ENCODE measurements around the gene ZNF773. TPM values are rescaled to one million over a fixed set of nuclear protein-coding genes. Genes with fewer than 3 reads are reported as not detected.
"Not testable (repeated sequence)": the region's sequence is repeated elsewhere in the genome, so short reads cannot be mapped to it uniquely, and the experiment has no call there.

Gene ZNF773
- 3.2 TPM for polyA plus RNA-seq (2012; ENCODE audit: low read depth, missing spikeins)

DNA sequence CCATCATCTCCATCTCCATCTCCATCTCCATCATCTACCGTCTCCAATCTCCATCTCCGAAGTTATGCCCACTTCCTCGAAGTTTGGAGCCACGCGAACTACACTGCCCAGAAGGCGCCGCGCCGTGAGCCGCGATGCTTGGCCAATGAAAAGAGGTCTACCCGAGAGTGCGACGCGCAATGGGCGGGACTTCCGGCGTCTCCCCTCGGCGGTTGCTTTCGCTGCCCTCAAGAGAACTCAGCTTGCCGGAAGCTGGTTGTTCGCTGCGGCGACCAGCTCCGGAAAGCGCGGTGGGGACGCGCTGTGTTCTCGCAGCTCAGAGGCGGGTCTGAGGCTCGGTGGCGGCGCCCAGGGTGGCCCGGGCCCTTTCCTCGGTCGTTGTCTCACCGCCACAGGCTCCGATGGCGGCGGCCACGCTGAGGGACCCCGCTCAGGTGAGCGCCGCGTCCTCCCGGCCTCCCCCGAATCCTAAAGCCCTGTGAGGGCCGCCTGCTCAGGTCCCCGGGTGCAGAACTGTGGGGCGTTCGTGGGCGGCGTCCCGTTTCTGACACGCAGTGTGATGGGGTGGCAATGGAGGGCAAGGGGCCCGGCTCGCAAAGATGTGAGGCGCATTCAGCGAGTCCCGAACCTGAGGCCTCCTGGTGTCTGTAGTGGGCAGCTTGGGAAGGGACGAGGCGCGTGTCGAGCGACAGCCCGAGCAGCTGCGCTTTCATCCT lies at the start of gene ZNF773:
TSS of gene ZNF773 (plus strand) at position 259 of the 716 bp plus-strand sequence. CDS start at position 402, 143 bp downstream.
- FAIRE-seq (peak; percentile 97), DNase-seq (ENCODE audit: insufficient read length, low spot score) (peak; percentile 86)
- TF ChIP-seq POU2F2 (IDR thresholded peaks at IDR 0.05; ENCODE audit: low read depth, low read length): peak; percentile 71; the same call in 1 of the 2 replicates
- TF ChIP-seq TAF1 (IDR thresholded peaks at IDR 0.05; ENCODE audit: low read depth, low read length): peak; percentile 75
- TF ChIP-seq SPI1 (IDR thresholded peaks at IDR 0.05; ENCODE audit: low read depth, low read length): peak; percentile 39; the same call in 1 of the 2 replicates
- peak; percentile 85 for TF ChIP-seq POLR2AphosphoS5 (IDR thresholded peaks at IDR 0.05; ENCODE audit: low read depth, low read length)
- TF ChIP-seq POLR2A (IDR thresholded peaks at IDR 0.05; ENCODE audit: low read depth, low read length): peak; percentile 92

DNA sequence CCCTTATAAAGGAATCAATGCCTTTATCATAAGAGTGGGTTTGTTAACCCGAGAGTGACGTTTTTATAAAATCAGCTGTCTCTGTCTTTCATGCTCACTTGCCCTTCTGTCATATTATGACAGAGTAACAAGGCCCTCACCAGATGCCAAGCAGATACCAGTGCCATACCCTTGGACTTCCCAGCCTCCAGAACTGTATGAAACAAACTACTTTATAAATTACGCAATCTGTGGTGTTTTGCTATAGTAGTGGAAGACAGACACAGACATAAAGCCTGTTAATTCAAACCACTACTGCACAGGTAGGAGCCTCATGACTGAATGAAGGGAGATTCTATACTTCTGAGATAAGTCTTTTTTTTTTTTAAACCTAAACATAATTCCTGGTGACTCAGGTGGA lies 47.4 kb upstream of the ZNF773 start:
- TF ChIP-seq PAX5 (IDR thresholded peaks at IDR 0.05; ENCODE audit: insufficient read depth, low read length, severe bottlenecking): no peak
- TF ChIP-seq SPI1 (IDR thresholded peaks at IDR 0.05; ENCODE audit: low read depth, low read length): no peak
- TF ChIP-seq POU2F2 (IDR thresholded peaks at IDR 0.05; ENCODE audit: low read depth, low read length): no peak
- no peak for TF ChIP-seq POLR2AphosphoS5 (IDR thresholded peaks at IDR 0.05; ENCODE audit: low read depth, low read length)
- no peak for TF ChIP-seq POLR2A (IDR thresholded peaks at IDR 0.05; ENCODE audit: low read depth, low read length)
- TF ChIP-seq TAF1 (IDR thresholded peaks at IDR 0.05; ENCODE audit: low read depth, low read length): no peak
- DNase-seq (ENCODE audit: insufficient read length, low spot score) (no peak), FAIRE-seq (no peak)

GRCh38 chr19:57465680-57466381 lies 33.9 kb upstream of the ZNF773 start:
- no peak for DNase-seq (ENCODE audit: insufficient read length, low spot score)
- FAIRE-seq: peak; percentile 41

DNA sequence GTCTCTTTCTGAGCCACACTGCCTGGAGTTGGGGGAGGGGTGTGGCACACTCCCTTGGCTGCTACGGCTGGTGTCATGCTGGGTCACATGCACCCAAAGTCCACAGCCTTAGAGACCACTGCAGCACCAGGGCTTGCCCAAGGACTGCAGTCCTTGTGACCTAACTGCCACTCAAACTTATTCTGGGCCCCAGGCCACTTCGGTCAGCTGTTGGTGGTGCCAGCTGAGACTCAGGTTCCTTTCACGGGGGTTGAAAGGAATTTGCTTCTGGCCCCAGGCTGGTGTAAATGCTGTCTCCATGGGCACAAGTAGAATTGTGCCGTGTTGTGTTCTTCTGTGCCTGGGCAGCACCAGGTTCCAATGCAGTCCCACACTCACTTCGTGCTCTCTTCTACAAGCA lies 33.2 kb upstream of the ZNF773 start:
- DNase-seq (ENCODE audit: insufficient read length, low spot score) (no peak), FAIRE-seq (no peak)
- no peak for TF ChIP-seq PAX5 (IDR thresholded peaks at IDR 0.05; ENCODE audit: insufficient read depth, low read length, severe bottlenecking)
- no peak for TF ChIP-seq POLR2AphosphoS5 (IDR thresholded peaks at IDR 0.05; ENCODE audit: low read depth, low read length)
- no peak for TF ChIP-seq SPI1 (IDR thresholded peaks at IDR 0.05; ENCODE audit: low read depth, low read length)
- TF ChIP-seq POU2F2 (IDR thresholded peaks at IDR 0.05; ENCODE audit: low read depth, low read length): no peak
- TF ChIP-seq POLR2A (IDR thresholded peaks at IDR 0.05; ENCODE audit: low read depth, low read length): no peak
- no peak for TF ChIP-seq TAF1 (IDR thresholded peaks at IDR 0.05; ENCODE audit: low read depth, low read length)

More at GRCh38 chr19:57465680-57466381, 33.9 kb upstream of the ZNF773 start:
- TF ChIP-seq POU2F2 (IDR thresholded peaks at IDR 0.05; ENCODE audit: low read depth, low read length) (no peak), PAX5 (IDR thresholded peaks at IDR 0.05; ENCODE audit: insufficient read depth, low read length, severe bottlenecking) (no peak), TAF1 (IDR thresholded peaks at IDR 0.05; ENCODE audit: low read depth, low read length) (no peak), POLR2AphosphoS5 (IDR thresholded peaks at IDR 0.05; ENCODE audit: low read depth, low read length) (no peak), POLR2A (IDR thresholded peaks at IDR 0.05; ENCODE audit: low read depth, low read length) (no peak), SPI1 (IDR thresholded peaks at IDR 0.05; ENCODE audit: low read depth, low read length) (no peak)

DNA sequence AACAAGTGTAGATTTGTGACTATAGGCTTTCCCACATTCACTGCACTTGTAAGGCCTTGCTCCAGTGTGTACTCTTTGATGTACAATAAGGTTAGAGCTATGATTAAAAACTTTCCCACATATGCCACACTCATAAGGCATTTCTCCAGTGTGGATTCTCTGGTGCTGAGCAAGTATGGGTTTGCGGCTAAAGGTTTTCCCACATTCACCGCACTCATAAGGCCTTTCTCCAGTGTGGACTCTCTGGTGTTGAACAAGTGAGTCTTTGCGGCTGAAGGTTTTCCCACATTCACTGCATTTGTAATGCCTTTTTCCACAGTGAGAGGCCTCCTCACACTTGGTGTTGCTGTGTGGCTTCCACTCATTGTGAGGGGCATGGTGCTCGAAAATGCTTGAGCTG lies 26.1 kb upstream of the ZNF773 start:
- TF ChIP-seq POLR2AphosphoS5 (IDR thresholded peaks at IDR 0.05; ENCODE audit: low read depth, low read length) (no peak), TAF1 (IDR thresholded peaks at IDR 0.05; ENCODE audit: low read depth, low read length) (no peak), PAX5 (IDR thresholded peaks at IDR 0.05; ENCODE audit: insufficient read depth, low read length, severe bottlenecking) (no peak), SPI1 (IDR thresholded peaks at IDR 0.05; ENCODE audit: low read depth, low read length) (no peak), POLR2A (IDR thresholded peaks at IDR 0.05; ENCODE audit: low read depth, low read length) (no peak), POU2F2 (IDR thresholded peaks at IDR 0.05; ENCODE audit: low read depth, low read length) (no peak)
- FAIRE-seq: no peak
- no peak for DNase-seq (ENCODE audit: insufficient read length, low spot score)

DNA sequence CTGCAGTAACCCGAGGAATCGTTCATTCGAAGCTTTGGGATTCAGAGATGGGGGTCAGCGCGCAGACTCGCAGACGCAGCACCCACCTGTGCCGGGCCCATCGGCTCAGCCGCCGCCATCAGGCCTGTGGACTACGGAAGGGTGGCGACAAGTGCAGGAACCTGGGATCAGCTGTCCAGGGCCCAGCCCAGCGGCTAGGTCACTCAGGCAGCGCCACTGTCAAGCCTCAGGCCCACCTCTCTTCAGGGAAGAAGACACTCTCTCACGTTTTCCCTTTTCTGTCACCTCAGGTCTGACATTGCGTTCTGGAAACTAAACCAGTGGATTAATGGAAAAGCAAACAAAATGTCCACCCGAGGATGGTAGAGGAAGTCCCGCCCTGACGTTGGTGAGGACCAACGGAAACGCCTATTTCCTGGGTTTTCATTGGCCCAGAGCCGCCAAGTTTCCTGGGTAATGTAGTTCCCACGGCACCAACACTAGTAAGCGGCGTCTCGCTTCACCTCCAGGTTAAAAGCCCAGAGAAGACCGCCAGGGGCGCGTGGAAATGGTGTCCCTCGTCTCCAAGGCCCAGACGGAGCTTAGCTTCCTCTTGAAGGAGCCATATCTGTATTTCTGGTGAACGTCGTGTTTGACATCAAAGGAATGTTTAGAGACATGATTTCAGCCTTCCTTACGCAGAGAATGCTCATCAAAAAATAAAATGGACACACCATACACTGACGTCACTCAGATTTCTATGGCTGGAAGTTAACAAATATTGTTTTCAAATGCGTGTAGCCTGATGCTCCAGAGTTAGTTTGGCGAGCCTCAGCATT lies 22.3 kb upstream of the ZNF773 start, which contains the start of gene ZNF772:
TSS of gene ZNF772 (minus strand) at position 376 of the 818 bp plus-strand sequence. CDS start at position 119, 257 bp downstream.
- FAIRE-seq (peak; percentile 99), DNase-seq (ENCODE audit: insufficient read length, low spot score) (peak; percentile 75)
- peak; percentile 70 for TF ChIP-seq POLR2AphosphoS5 (IDR thresholded peaks at IDR 0.05; ENCODE audit: low read depth, low read length)
- TF ChIP-seq POU2F2 (IDR thresholded peaks at IDR 0.05; ENCODE audit: low read depth, low read length): 0 out of 2 replicates have a peak, but pooled peaks have one; percentile 8
- TF ChIP-seq PAX5 (IDR thresholded peaks at IDR 0.05; ENCODE audit: insufficient read depth, low read length, severe bottlenecking): no peak
- TF ChIP-seq SPI1 (IDR thresholded peaks at IDR 0.05; ENCODE audit: low read depth, low read length): peak; percentile 53; the same call in 1 of the 2 replicates
- TF ChIP-seq POLR2A (IDR thresholded peaks at IDR 0.05; ENCODE audit: low read depth, low read length): 0 out of 2 replicates have a peak, but pooled peaks have one; percentile 41

- FAIRE-seq: peak; percentile 99
- peak; percentile 60; the same call in 1 of the 2 replicates for TF ChIP-seq POLR2A (IDR thresholded peaks at IDR 0.05; ENCODE audit: low read depth, low read length)
- peak; percentile 56; the same call in 1 of the 2 replicates for TF ChIP-seq POLR2AphosphoS5 (IDR thresholded peaks at IDR 0.05; ENCODE audit: low read depth, low read length)
- TF ChIP-seq POU2F2 (IDR thresholded peaks at IDR 0.05; ENCODE audit: low read depth, low read length): peak; percentile 16; the same call in 1 of the 2 replicates
Observed at GRCh38 chr19:57487477-57488298, 12.1 kb upstream of the ZNF773 start, which contains the start of gene ZNF419. Gene ZNF419, plus strand, starts transcription at chr19:57487750. Its CDS starts 201 bp downstream, at chr19:57487951.

DNA sequence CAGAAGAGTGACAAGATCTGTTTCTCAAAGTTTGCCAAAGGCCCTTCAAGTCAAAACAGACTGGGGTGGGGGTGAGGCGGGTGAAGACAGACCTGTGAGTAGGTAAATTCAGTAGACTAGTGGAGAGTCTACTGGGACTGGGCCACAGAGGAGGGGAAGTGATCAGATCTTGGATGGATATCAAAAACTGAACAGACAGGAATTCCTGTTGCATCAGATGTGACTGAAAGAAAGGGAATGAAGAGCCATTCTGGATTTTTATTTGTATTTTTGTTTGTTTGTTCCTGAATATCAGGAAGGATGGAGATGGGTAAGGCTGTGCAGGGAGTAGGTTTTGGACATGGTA lies 11.5 kb upstream of the ZNF773 start:
- FAIRE-seq; DNase-seq (ENCODE audit: insufficient read length, low spot score): not testable (repeated sequence)

More at GRCh38 chr19:57487477-57488298, 12.1 kb upstream of the ZNF773 start, which contains the start of gene ZNF419:
- peak; percentile 78 for DNase-seq (ENCODE audit: insufficient read length, low spot score)

GRCh38 chr19:57499332-57499679 lies 432 bp upstream of the ZNF773 start:
- FAIRE-seq; DNase-seq (ENCODE audit: insufficient read length, low spot score): not testable (repeated sequence)

DNA sequence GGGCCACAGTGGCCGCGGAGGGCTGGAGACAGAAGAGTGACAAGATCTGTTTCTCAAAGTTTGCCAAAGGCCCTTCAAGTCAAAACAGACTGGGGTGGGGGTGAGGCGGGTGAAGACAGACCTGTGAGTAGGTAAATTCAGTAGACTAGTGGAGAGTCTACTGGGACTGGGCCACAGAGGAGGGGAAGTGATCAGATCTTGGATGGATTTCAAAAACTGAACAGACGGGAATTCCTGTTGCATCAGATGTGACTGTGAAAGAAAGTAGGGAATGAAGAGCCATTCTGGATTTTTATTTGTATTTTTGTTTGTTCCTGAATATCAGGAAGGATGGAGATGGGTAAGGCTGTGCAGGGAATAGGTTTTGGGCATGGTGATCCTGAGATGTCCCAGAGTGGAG lies 662 bp downstream of the ZNF773 start:
- not testable (repeated sequence) for DNase-seq (ENCODE audit: insufficient read length, low spot score); FAIRE-seq

Measured in GM12891 (cell line).